Measurements from ENCODE around the gene SLC38A1. TPM values are rescaled to one million over a fixed set of nuclear protein-coding genes. Genes with fewer than 3 reads are reported as not detected.
A peak's percentile ranks its signal among the peaks of the same experiment; 100 is the strongest.

Gene SLC38A1
- total and polyA plus RNA-seq, 5 experiments from 2014 or later: 255 to 343 (median 308) TPM

- peaks cover 24 to 90% (median 79%) of the 10 kb centered on the region in 4 donors for H3K4me1 Mint-ChIP-seq
- POLR2A ChIA-PET: interaction anchor here (0.6 to 3.9 kb wide), 4 partner anchors 9 to 41 kb away, joined by 4 to 30 read pairs (median 13); partner anchors contain the start of gene SLC38A1
- H3K9me3 Mint-ChIP-seq: no peaks in the 10 kb centered on the region
- H3K27me3 Mint-ChIP-seq: no peaks in the 10 kb centered on the region
- peaks cover 34 to 89% (median 65%) of the 10 kb centered on the region in 3 donors for H3K36me3 Mint-ChIP-seq
- peak overlapping the region in 6 of 10 donors; percentile 3 to 34 (median 14) for H3K4me3 Mint-ChIP-seq
- DNase-seq (no peak), ATAC-seq (peak; percentile 15 to 20)
- peak overlapping the region; percentile 7 to 97 (median 78) for H3K27ac Mint-ChIP-seq
These were observed 41.2 kb downstream of the SLC38A1 start for GRCh38 chr12:46227616-46228015.

GRCh38 chr12:46224386-46224785 is 44.5 kb downstream of the SLC38A1 start:
- Mint-ChIP-seq H3K4me3 (peak overlapping the region in 7 of 10 donors; percentile 7 to 42 (median 32)), H3K36me3 (peaks cover 23 to 80% (median 64%) of the 10 kb centered on the region in 3 donors), H3K27ac (peak overlapping the region; percentile 54 to 97 (median 86)), H3K27me3 (no peaks in the 10 kb centered on the region), H3K9me3 (no peaks in the 10 kb centered on the region), H3K4me1 (peaks cover 29 to 93% (median 86%) of the 10 kb centered on the region in 4 donors)
- ATAC-seq (no peak), DNase-seq (no peak)
- POLR2A ChIA-PET: interaction anchor here (0.8 to 3.9 kb wide), 4 partner anchors 8 to 45 kb away, joined by 3 to 30 read pairs (median 11); partner anchors contain the start of gene SLC38A1

GRCh38 chr12:46223047-46223446 is 45.8 kb downstream of the SLC38A1 start:
- H3K4me1 Mint-ChIP-seq: peaks cover 36 to 95% (median 90%) of the 10 kb centered on the region in 4 donors
- H3K27ac Mint-ChIP-seq: peak overlapping the region; percentile 96 to 100 (median 98)
- POLR2A ChIA-PET: interaction anchor here (1.5 to 3.5 kb wide), 4 partner anchors 10 to 46 kb away, joined by 3 to 17 read pairs (median 6); partner anchors contain the start of gene SLC38A1
- H3K9me3 Mint-ChIP-seq: no peaks in the 10 kb centered on the region
- no peak for ATAC-seq
- no peaks in the 10 kb centered on the region for H3K27me3 Mint-ChIP-seq
- no peak for DNase-seq
- H3K36me3 Mint-ChIP-seq: peaks cover 17 to 73% (median 63%) of the 10 kb centered on the region in 3 donors
- peak overlapping the region in 9 of 10 donors; percentile 43 to 83 (median 79) for H3K4me3 Mint-ChIP-seq

GRCh38 chr12:46222636-46223035 is 46.2 kb downstream of the SLC38A1 start:
- peaks cover 35 to 95% (median 90%) of the 10 kb centered on the region in 4 donors for H3K4me1 Mint-ChIP-seq
- ATAC-seq: no peak
- H3K9me3 Mint-ChIP-seq: no peaks in the 10 kb centered on the region
- H3K4me3 Mint-ChIP-seq: peak overlapping the region in 9 of 10 donors; percentile 32 to 83 (median 80)
- no peak for DNase-seq
- POLR2A ChIA-PET: interaction anchor here (1.5 to 3.5 kb wide), 4 partner anchors 11 to 47 kb away, joined by 3 to 17 read pairs (median 6); partner anchors contain the start of gene SLC38A1
- H3K27ac Mint-ChIP-seq: peak overlapping the region; percentile 96 to 100 (median 98)
- H3K36me3 Mint-ChIP-seq: peaks cover 13 to 69% (median 59%) of the 10 kb centered on the region in 3 donors
- no peaks in the 10 kb centered on the region for H3K27me3 Mint-ChIP-seq

- H3K4me1 Mint-ChIP-seq: peaks cover 37 to 97% (median 87%) of the 10 kb centered on the region in 4 donors
- ATAC-seq (peak in 1 of 2 donors; percentile 1), DNase-seq (no peak)
- POLR2A ChIA-PET: interaction anchor here (0.7 to 3.5 kb wide), 5 partner anchors 12 to 992 kb away, joined by 3 to 17 read pairs (median 6); partner anchors contain the start of gene SLC38A1
- no peaks in the 10 kb centered on the region for H3K9me3 Mint-ChIP-seq
- peak overlapping the region; percentile 96 to 100 (median 98) for H3K27ac Mint-ChIP-seq
- H3K36me3 Mint-ChIP-seq: peaks cover 13 to 60% (median 53%) of the 10 kb centered on the region in 3 donors
- H3K27me3 Mint-ChIP-seq: no peaks in the 10 kb centered on the region
- H3K4me3 Mint-ChIP-seq: peak overlapping the region; percentile 40 to 83 (median 80)
These were observed 47.4 kb downstream of the SLC38A1 start for GRCh38 chr12:46221255-46222128.

- H3K27me3 Mint-ChIP-seq: no peaks in the 10 kb centered on the region
- H3K4me3 Mint-ChIP-seq: peak overlapping the region; percentile 69 to 87 (median 82)
- H3K4me1 Mint-ChIP-seq: peaks cover 46 to 99% (median 94%) of the 10 kb centered on the region in 4 donors
- POLR2A ChIA-PET: interaction anchor here (0.7 to 9.4 kb wide), 6 partner anchors 10 to 151 kb away, joined by 3 to 365 read pairs (median 4); partner anchors contain the start of gene SLC38A1
- H3K9me3 Mint-ChIP-seq: no peaks in the 10 kb centered on the region
- ATAC-seq: peak; percentile 35 to 38
- peak; percentile 40 to 86 (median 62) for DNase-seq
- H3K36me3 Mint-ChIP-seq: peaks cover 6 to 52% (median 49%) of the 10 kb centered on the region in 3 donors
- peak overlapping the region; percentile 96 to 100 (median 98) for H3K27ac Mint-ChIP-seq
These were observed 48.8 kb downstream of the SLC38A1 start for GRCh38 chr12:46219877-46220655.

GRCh38 chr12:46219132-46219876 is 49.5 kb downstream of the SLC38A1 start:
- H3K4me1 Mint-ChIP-seq: peaks cover 48 to 99% (median 94%) of the 10 kb centered on the region in 4 donors
- H3K36me3 Mint-ChIP-seq: peaks cover 0 to 46% (median 41%) of the 10 kb centered on the region in 3 donors
- peak overlapping the region; percentile 96 to 100 (median 98) for H3K27ac Mint-ChIP-seq
- H3K9me3 Mint-ChIP-seq: no peaks in the 10 kb centered on the region
- H3K27me3 Mint-ChIP-seq: no peaks in the 10 kb centered on the region
- H3K4me3 Mint-ChIP-seq: peak overlapping the region; percentile 69 to 87 (median 82)
- DNase-seq (peak in 2 of 10 donors; percentile 22 to 32), ATAC-seq (no peak)
- POLR2A ChIA-PET: interaction anchor here (0.9 to 9.4 kb wide), 6 partner anchors 8 to 50 kb away, joined by 3 to 365 read pairs (median 5); partner anchors contain the start of gene SLC38A1

GRCh38 chr12:46218322-46219095 is 50.3 kb downstream of the SLC38A1 start:
- Mint-ChIP-seq H3K27ac (peak overlapping the region; percentile 96 to 100 (median 98)), H3K9me3 (no peaks in the 10 kb centered on the region), H3K27me3 (no peaks in the 10 kb centered on the region), H3K4me1 (peaks cover 51 to 100% (median 93%) of the 10 kb centered on the region in 4 donors), H3K4me3 (peak overlapping the region; percentile 69 to 87 (median 82)), H3K36me3 (peaks cover 2 to 46% (median 38%) of the 10 kb centered on the region in 3 donors)
- POLR2A ChIA-PET: interaction anchor here (0.7 to 9.4 kb wide), 14 partner anchors 7 to 232 kb away, joined by 3 to 365 read pairs (median 4); partner anchors contain the start of gene SLC38A1
- no peak for ATAC-seq
- DNase-seq: peak in 1 of 10 donors; percentile 13

- POLR2A ChIA-PET: interaction anchor here (0.7 to 9.4 kb wide), 17 partner anchors 8 to 231 kb away, joined by 3 to 365 read pairs (median 3); partner anchors contain the start of gene SLC38A1
- ATAC-seq (peak; percentile 39 to 44), DNase-seq (peak; percentile 17 to 92 (median 70))
- H3K4me3 Mint-ChIP-seq: peak overlapping the region; percentile 69 to 87 (median 82)
- peak overlapping the region; percentile 96 to 100 (median 98) for H3K27ac Mint-ChIP-seq
- H3K27me3 Mint-ChIP-seq: no peaks in the 10 kb centered on the region
- peaks cover 55 to 100% (median 93%) of the 10 kb centered on the region in 4 donors for H3K4me1 Mint-ChIP-seq
- peaks cover 8 to 47% (median 42%) of the 10 kb centered on the region in 3 donors for H3K36me3 Mint-ChIP-seq
- no peaks in the 10 kb centered on the region for H3K9me3 Mint-ChIP-seq
These were observed 51.1 kb downstream of the SLC38A1 start for GRCh38 chr12:46217541-46218321.

Data from naive thymus-derived CD8-positive, alpha-beta T cell (primary cell).